CD4-positive, alpha-beta T cell treated with Interleukin-12 subunit alpha and Interleukin-12 subunit beta, for 1 hour (primary cell): ENCODE data around the gene USP30.

Experiments
- DNase-seq: peaks from one replicate; pipeline ENCODE4 v3.0.0-alpha.2; 2020

Gene USP30

GRCh38 chr12:109130297-109131153 lies 78.1 kb downstream of the USP30 start:
- no peak for DNase-seq

GRCh38 chr12:109131154-109132050 lies 79.0 kb downstream of the USP30 start:
- DNase-seq = no peak

GRCh38 chr12:109134186-109134917 lies 82.0 kb downstream of the USP30 start:
- DNase-seq = no peak

- DNase-seq = no peak
Observed at GRCh38 chr12:109137055-109137454, 84.7 kb downstream of the USP30 start.
